ENCODE measurements around the gene MC3R. TPM values are rescaled to one million over a fixed set of nuclear protein-coding genes. Genes with fewer than 3 reads are reported as not detected.

MC3R gene
- total and polyA plus RNA-seq, 2 of the 8 experiments (the other 6 are each of a cell fraction or from before 2014, with no cell fraction given) = not detected

GRCh38 chr20:56271974-56272373, 23.4 kb downstream of the MC3R start (continued):
- no peak for TF ChIP-seq KDM1A (IDR thresholded peaks at IDR 0.05; ENCODE audit: borderline replicate concordance, low read length)
- TF ChIP-seq POLR2AphosphoS5 (IDR thresholded peaks at IDR 0.05; ENCODE audit: low read depth, low read length) = no peak
